ENCODE data around the gene PILRA. TPM values are rescaled to one million over a fixed set of nuclear protein-coding genes. Genes with fewer than 3 reads are reported as not detected.

PILRA gene
- total and polyA plus RNA-seq, 4 donors = 1.5 to 3.5 (median 3.1) TPM

- no peak overlapping the region for H3K9ac ChIP-seq (ENCODE audit: low read depth in 1 of 2, low read length in 2 of 2)
- no peak for DNase-seq (ENCODE audit: low spot score)
- 92% methylated on average over 6 of the region's 6 CpGs for WGBS
- no peak overlapping the region for H3K4me3 ChIP-seq (ENCODE audit: low read depth in 1 of 3, low read length in 3 of 3)
- no peak overlapping the region for H3K27ac ChIP-seq (ENCODE audit: low read depth in 1 of 2, low read length in 2 of 2)
- H3K9me3 ChIP-seq (ENCODE audit: control insufficient read depth in 4 of 4, low read length in 3 of 4) = no peaks in the 10 kb centered on the region
- no peaks in the 10 kb centered on the region for H3K4me1 ChIP-seq (ENCODE audit: control insufficient read depth in 4 of 4, insufficient read depth in 4 of 4, low read length in 3 of 4)
- peaks cover 30 to 79% (median 46%) of the 10 kb centered on the region in 4 donors for H3K36me3 ChIP-seq (ENCODE audit: control insufficient read depth in 4 of 4, insufficient read depth in 3 of 4, low read depth in 1 of 4, low read length in 3 of 4)
- no peak for TF ChIP-seq ZBTB33 (IDR thresholded peaks at IDR 0.05)
- TF ChIP-seq GABPA (IDR thresholded peaks at IDR 0.05 in 1 of 2, conservative IDR thresholded peaks at IDR 0.05 in 1 of 2) = no peak
- TF ChIP-seq SP1 (IDR thresholded peaks at IDR 0.05) = no peak
- TF ChIP-seq JUND (IDR thresholded peaks at IDR 0.05) = no peak
- TF ChIP-seq REST (IDR thresholded peaks at IDR 0.05) = no peak
- TF ChIP-seq ATF3 (IDR thresholded peaks at IDR 0.05) = no peak
- TF ChIP-seq TAF1 (conservative IDR thresholded peaks at IDR 0.05) = no peak
- TF ChIP-seq RXRA (IDR thresholded peaks at IDR 0.05) = no peak
- TF ChIP-seq HNF4G (IDR thresholded peaks at IDR 0.05) = no peak
- TF ChIP-seq FOXA1 (IDR thresholded peaks at IDR 0.05) = no peak
- no peak for TF ChIP-seq CTCF (IDR thresholded peaks at IDR 0.05; ENCODE audit: low read depth, low read length, missing input control)
- no peaks in the 10 kb centered on the region for H3K27me3 ChIP-seq (ENCODE audit: control insufficient read depth in 4 of 4, insufficient read depth in 4 of 4, low read length in 3 of 4)
Observed at GRCh38 chr7:100353685-100354330, 19.5 kb upstream of the PILRA start.

- 92% methylated on average over 8 of the region's 8 CpGs for WGBS
- no peak for TF ChIP-seq MAX (IDR thresholded peaks at IDR 0.05)
- TF ChIP-seq SP1 (IDR thresholded peaks at IDR 0.05) = no peak
- TF ChIP-seq ZBTB33 (IDR thresholded peaks at IDR 0.05) = no peak
- no peak for TF ChIP-seq FOXA1 (IDR thresholded peaks at IDR 0.05)
- TF ChIP-seq YY1 (IDR thresholded peaks at IDR 0.05) = no peak
- no peak for TF ChIP-seq EGR1 (IDR thresholded peaks at IDR 0.05; ENCODE audit: low read depth in 2 of 2)
- TF ChIP-seq RAD21 (IDR thresholded peaks at IDR 0.05) = no peak
- no peak for TF ChIP-seq CTCF (IDR thresholded peaks at IDR 0.05; ENCODE audit: low read depth, low read length, missing input control)
- no peak for TF ChIP-seq JUND (IDR thresholded peaks at IDR 0.05)
- TF ChIP-seq HNF4G (IDR thresholded peaks at IDR 0.05) = no peak
- no peak for TF ChIP-seq ATF3 (IDR thresholded peaks at IDR 0.05)
- no peak for TF ChIP-seq NR2F2 (IDR thresholded peaks at IDR 0.05)
- no peak for TF ChIP-seq RXRA (IDR thresholded peaks at IDR 0.05)
- TF ChIP-seq FOXA2 (IDR thresholded peaks at IDR 0.05) = no peak
- peaks cover 30 to 79% (median 44%) of the 10 kb centered on the region in 4 donors for H3K36me3 ChIP-seq (ENCODE audit: control insufficient read depth in 4 of 4, insufficient read depth in 3 of 4, low read depth in 1 of 4, low read length in 3 of 4)
- H3K4me3 ChIP-seq (ENCODE audit: low read depth in 1 of 3, low read length in 3 of 3) = no peak overlapping the region
- no peaks in the 10 kb centered on the region for H3K27me3 ChIP-seq (ENCODE audit: control insufficient read depth in 4 of 4, insufficient read depth in 4 of 4, low read length in 3 of 4)
- no peak overlapping the region for H3K27ac ChIP-seq (ENCODE audit: low read depth in 1 of 2, low read length in 2 of 2)
- H3K9me3 ChIP-seq (ENCODE audit: control insufficient read depth in 4 of 4, low read length in 3 of 4) = no peaks in the 10 kb centered on the region
- H3K4me1 ChIP-seq (ENCODE audit: control insufficient read depth in 4 of 4, insufficient read depth in 4 of 4, low read length in 3 of 4) = no peaks in the 10 kb centered on the region
- no peak overlapping the region for H3K9ac ChIP-seq (ENCODE audit: low read depth in 1 of 2, low read length in 2 of 2)
- DNase-seq (ENCODE audit: low spot score) = no peak
Observed at GRCh38 chr7:100356416-100357068, 16.7 kb upstream of the PILRA start.
